GM18526 (cell line): Measurements from ENCODE around the gene TBC1D1.

Source experiments
- POLR2A ChIP-seq: IDR thresholded peaks from 3 replicates; pipeline ENCODE4 v1.6.1; 2011; ENCODE audit not compliant: insufficient read length; ENCODE audit errors: extremely low read depth

TBC1D1 gene

DNA sequence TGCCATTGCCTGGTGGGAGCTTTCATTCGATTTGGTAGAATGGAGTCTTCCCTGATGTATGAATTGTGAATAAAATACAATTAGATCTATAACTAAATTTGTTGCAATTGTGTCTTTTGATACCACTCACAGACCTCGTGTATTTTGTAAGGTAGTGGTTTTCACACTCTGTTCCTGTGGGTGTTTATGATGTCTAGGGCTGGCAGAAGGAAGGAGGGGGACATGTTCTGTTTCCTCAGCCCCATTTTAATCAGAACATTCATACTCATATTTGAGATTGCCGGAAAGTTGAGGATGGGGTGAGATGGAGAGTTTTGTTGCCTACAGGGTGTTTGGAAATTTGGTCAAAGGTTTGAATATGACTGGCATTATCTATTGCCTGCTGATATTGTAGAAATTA lies 112.2 kb downstream of the TBC1D1 start:
- no peak for TF ChIP-seq POLR2A

GRCh38 chr4:38003628-38004027 lies 112.7 kb downstream of the TBC1D1 start:
- TF ChIP-seq POLR2A, result no peak

DNA sequence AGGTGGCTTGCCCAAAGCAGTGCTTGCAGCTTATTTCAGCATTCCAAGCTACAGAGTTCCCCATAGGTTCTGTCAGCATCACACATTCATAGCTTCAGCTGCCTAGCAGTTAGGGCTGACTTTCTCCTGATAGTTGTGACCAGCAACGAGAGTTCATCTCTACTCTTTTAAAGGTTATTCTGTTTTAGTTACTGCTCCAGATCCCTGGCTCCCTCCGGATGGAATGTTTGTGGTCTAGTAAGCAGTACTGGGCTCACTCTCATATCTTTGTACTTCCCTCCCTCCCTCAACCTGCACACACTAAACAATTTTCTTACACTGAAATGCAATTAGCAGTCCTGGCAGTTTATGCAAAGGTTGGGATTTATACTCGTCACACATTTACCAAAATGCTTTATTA lies 113.2 kb downstream of the TBC1D1 start:
- no peak for TF ChIP-seq POLR2A

DNA sequence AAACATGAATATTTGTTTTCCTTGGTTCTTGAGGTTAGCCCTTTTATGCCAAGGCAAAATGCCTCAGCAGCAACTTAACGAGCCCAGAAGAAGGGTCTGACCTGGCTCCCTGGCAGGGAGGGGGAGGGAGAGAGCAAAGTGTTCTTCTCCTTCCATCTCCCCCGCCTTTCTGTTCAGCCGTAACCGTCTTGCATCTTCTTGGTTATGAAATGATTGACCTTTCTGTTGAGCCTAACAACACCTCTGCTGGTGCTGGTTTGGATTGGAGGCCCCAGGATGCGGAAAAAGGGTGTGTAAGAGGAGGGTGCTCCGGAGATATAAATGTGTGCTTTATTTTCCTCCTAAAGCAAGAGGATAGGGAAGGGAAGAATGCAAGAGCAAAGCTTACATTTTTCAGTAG lies 114.0 kb downstream of the TBC1D1 start:
- TF ChIP-seq POLR2A, result no peak

DNA sequence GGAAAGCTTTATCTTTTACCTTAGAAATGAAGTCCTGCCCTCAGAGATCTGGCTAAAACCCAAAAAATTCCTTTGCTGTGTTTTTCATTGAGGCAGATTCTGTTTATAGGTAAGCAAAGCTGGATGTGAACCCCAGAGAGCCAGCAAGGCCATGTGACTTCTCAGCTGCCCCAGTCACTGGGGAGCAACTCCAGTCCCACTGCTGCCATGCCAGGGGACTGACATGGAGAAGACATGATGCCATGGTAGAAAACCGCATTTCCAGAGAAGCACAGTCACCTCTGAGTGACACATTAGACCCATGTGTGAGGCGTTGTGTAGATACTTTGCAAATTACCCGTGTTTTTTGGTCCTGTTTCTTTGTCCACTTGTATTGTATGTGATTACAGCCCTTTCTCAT lies 114.8 kb downstream of the TBC1D1 start:
- no peak for TF ChIP-seq POLR2A

DNA sequence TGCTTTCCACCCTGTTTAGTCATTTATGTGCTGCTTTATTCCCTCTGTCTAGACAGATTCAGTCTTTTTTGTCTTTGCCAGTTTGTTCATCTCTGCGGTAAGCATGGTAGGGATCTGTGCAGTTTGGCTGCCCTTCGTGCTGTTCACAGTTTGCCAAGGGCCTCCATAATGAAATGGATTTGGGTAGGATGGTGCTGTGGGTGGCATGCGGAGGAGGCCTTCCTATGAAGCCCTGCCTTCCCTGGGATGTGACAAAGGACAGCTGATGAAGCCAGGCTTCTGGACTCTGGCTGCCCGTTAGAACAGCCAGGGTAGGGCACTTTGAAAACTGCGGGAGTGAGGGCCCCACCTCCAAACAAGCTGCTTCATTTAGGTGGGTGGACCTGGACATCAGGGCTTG lies 116.8 kb downstream of the TBC1D1 start:
- no peak for TF ChIP-seq POLR2A

GRCh38 chr4:38008571-38009021 lies 117.7 kb downstream of the TBC1D1 start:
- TF ChIP-seq POLR2A, result no peak

- no peak for TF ChIP-seq POLR2A
These were observed 118.5 kb downstream of the TBC1D1 start for GRCh38 chr4:38009421-38009820.

- TF ChIP-seq POLR2A, result no peak
These were observed 119.1 kb downstream of the TBC1D1 start for GRCh38 chr4:38009949-38010348.

GRCh38 chr4:38011511-38012162 lies 120.8 kb downstream of the TBC1D1 start:
- TF ChIP-seq POLR2A, result no peak

- no peak for TF ChIP-seq POLR2A
These were observed 122.8 kb downstream of the TBC1D1 start for GRCh38 chr4:38013461-38014366.

- TF ChIP-seq POLR2A, result no peak
These were observed 123.6 kb downstream of the TBC1D1 start for GRCh38 chr4:38014421-38014852.

- TF ChIP-seq POLR2A, result no peak
These were observed 125.1 kb downstream of the TBC1D1 start for GRCh38 chr4:38015886-38016515.

DNA sequence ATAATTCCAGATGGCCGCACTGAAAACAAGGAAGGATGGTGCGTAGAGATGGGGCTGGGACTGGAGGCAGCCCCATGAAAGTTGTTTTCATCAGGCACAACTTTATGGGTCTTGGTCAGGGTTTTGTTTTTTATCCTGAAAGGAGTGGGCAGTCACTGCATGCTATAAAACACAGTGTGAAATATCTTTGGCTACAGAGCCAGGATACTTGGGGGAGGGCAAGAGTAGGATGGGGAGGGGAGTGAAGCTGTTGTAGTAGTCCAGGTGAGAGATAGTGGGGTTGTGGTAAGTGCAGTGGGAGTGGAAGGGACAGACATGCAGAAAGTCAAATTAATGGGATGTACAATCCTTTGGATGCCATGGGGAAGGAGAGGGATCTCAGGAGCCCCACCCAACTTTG lies 125.8 kb downstream of the TBC1D1 start:
- no peak for TF ChIP-seq POLR2A

- no peak for TF ChIP-seq POLR2A
These were observed 126.7 kb downstream of the TBC1D1 start for GRCh38 chr4:38017609-38018008.

DNA sequence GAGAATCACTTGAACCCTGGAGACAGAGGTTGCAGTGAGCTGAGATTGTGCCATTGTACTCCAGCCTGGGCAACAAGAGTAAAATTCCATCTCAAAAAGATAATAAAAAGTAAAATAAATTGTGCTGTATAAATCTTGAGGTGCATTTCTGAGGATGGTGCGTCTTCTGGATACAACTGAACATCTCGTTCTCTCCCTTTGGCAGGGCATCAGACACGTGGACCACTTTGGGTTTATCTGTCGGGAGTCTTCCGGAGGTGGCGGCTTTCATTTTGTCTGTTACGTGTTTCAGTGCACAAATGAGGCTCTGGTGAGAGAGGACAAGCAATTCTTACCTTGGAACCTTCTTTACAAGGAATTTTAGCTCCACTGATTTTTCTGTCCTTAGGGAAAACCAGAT lies 129.5 kb downstream of the TBC1D1 start:
- TF ChIP-seq POLR2A, result no peak
